HepG2 (cell line): Measurements from ENCODE around the gene ATE1. TPM values are rescaled to one million over a fixed set of nuclear protein-coding genes. Genes with fewer than 3 reads are reported as not detected.

ENCODE experiments used
- POLR2AphosphoS5 ChIP-seq: IDR thresholded peaks from 2 replicates; pipeline ENCODE4 v1.6.1; 2012; ENCODE audit warnings: low read depth, low read length
- PRDM10 ChIP-seq: sonication (generic); formaldehyde crosslinking; IDR thresholded peaks from 2 replicates; pipeline ENCODE4 v1.4.0; 2020; ENCODE audit warnings: low read depth, missing genetic modification reagents
- polyA plus RNA-seq, 8 experiments: library from polyadenylated mRNA; depleted of rRNA in 3 of 8; stranded (reverse) in 7 of 8; unstranded in 1 of 8; fragments of >200 nt; fragmentation: Illumina TruSeq in 4 of 8; extraction: Trizol in 4 of 8; gene quantifications; 2 replicates each; pipeline versions ENCODE4 v1.2.1 to v1.2.3, GENCODE V29; 2011 to 2016; ENCODE audit warnings: low read depth in 4 of 8, missing spikeins in 1 of 8, mixed read lengths in 1 of 8; ENCODE audit not compliant: insufficient read depth in 1 of 8
- total RNA-seq, 5 experiments: library from RNA; depleted of rRNA; stranded (reverse); fragments of >200 nt; fragmentation: Illumina TruSeq; extraction: Trizol; gene quantifications; 2 replicates each; pipeline ENCODE4 v1.2.3, GENCODE V29; 2016; ENCODE audit warnings: low read depth in 1 of 5
- TF ChIP-seq, protein P1 (sequence below): sonication (generic); formaldehyde crosslinking; IDR thresholded peaks from 2 replicates; pipeline ENCODE4 v1.5.1; 2020; ENCODE audit warnings: mild to moderate bottlenecking, missing genetic modification reagents, moderate library complexity

Gene ATE1
- total and polyA plus RNA-seq, 2 of the 13 experiments (the other 11 are each of a cell fraction or from before 2014, with no cell fraction given): 17.5 to 42.2 TPM

- no peak for TF ChIP-seq PRDM10
- TF ChIP-seq, protein P1, sequence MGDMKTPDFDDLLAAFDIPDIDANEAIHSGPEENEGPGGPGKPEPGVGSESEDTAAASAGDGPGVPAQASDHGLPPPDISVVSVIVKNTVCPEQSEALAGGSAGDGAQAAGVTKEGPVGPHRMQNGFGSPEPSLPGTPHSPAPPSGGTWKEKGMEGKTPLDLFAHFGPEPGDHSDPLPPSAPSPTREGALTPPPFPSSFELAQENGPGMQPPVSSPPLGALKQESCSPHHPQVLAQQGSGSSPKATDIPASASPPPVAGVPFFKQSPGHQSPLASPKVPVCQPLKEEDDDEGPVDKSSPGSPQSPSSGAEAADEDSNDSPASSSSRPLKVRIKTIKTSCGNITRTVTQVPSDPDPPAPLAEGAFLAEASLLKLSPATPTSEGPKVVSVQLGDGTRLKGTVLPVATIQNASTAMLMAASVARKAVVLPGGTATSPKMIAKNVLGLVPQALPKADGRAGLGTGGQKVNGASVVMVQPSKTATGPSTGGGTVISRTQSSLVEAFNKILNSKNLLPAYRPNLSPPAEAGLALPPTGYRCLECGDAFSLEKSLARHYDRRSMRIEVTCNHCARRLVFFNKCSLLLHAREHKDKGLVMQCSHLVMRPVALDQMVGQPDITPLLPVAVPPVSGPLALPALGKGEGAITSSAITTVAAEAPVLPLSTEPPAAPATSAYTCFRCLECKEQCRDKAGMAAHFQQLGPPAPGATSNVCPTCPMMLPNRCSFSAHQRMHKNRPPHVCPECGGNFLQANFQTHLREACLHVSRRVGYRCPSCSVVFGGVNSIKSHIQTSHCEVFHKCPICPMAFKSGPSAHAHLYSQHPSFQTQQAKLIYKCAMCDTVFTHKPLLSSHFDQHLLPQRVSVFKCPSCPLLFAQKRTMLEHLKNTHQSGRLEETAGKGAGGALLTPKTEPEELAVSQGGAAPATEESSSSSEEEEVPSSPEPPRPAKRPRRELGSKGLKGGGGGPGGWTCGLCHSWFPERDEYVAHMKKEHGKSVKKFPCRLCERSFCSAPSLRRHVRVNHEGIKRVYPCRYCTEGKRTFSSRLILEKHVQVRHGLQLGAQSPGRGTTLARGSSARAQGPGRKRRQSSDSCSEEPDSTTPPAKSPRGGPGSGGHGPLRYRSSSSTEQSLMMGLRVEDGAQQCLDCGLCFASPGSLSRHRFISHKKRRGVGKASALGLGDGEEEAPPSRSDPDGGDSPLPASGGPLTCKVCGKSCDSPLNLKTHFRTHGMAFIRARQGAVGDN (CRISPR knock-in tag): peak; percentile 26; the same call in 1 of the 2 replicates
- TF ChIP-seq POLR2AphosphoS5: no peak
These were observed 193.2 kb downstream of the ATE1 start (continued) for GRCh38 chr10:121734589-121735045.
